Endothelial cell of umbilical vein (primary cell): ENCODE results near the gene EHD3.

Source experiments
- FOS ChIP-seq: IDR thresholded peaks from 2 replicates; pipeline ENCODE4 v1.6.1; 2011; ENCODE audit warnings: mild to moderate bottlenecking, low read length, moderate library complexity, borderline replicate concordance; ENCODE audit not compliant: insufficient read depth
- POLR2A ChIP-seq: IDR thresholded peaks from 2 replicates; pipeline ENCODE4 v1.6.1; 2012; ENCODE audit warnings: low read depth, mild to moderate bottlenecking, control low read depth, low read length
- TF ChIP-seq, protein P1 (sequence below), 2 donors: IDR thresholded peaks; 1 replicate in 1 of 2; 2 replicates in 1 of 2; pipeline ENCODE4 v1.5.1; 2011; ENCODE audit warnings: low read length in 2 of 2, mild to moderate bottlenecking in 2 of 2, moderate library complexity in 2 of 2, control low read depth in 1 of 2, inconsistent platforms in 1 of 2, low read depth in 1 of 2; ENCODE audit not compliant: insufficient read depth in 1 of 2; ENCODE audit errors: extremely low read depth in 1 of 2

DNA sequence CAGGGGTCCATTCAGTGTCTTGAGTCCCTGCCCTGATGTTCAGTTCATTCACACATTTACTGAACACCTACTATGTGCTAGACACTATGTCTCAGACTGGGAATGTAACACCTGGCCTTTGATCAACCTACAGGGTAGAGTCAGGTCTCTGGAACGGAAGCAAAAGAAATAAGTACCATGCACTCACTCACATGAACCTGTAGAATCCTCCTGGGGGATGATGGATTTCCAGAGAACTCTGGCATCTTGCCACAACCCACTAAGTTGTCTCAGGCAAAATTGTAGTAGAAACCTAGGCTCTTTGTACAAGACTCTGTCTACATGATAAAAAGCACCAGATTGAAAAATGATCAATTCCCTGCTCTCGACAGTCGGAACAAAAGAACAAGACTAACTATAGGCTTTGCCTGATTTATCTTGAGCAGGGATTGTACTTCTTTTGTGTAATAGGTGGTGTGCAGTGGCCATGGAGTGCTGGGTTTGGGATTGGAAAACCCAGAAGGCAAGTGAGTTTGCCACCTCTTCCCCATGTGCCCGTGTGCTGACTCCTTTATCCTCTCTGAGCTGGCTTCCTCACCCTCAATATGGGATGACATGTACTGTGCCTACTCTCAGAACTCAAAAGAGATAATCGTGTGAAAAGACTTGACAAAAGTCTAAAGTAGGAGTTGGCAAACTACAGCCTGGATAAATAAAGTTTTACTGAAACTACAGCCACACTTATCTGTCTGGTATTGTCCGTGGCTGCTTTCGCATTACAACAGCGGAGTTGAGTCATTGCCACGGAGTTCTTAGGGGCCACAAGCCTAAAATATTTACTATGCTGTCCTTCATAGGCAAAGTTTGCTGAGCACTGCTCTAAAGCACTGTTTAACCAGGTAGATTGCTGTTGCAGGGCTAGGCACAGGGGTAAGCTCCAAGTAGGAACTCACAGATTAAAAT, 21.0 kb upstream of the EHD3 start:
- TF ChIP-seq FOS (no peak), POLR2A (no peak)
- TF ChIP-seq, protein P1, sequence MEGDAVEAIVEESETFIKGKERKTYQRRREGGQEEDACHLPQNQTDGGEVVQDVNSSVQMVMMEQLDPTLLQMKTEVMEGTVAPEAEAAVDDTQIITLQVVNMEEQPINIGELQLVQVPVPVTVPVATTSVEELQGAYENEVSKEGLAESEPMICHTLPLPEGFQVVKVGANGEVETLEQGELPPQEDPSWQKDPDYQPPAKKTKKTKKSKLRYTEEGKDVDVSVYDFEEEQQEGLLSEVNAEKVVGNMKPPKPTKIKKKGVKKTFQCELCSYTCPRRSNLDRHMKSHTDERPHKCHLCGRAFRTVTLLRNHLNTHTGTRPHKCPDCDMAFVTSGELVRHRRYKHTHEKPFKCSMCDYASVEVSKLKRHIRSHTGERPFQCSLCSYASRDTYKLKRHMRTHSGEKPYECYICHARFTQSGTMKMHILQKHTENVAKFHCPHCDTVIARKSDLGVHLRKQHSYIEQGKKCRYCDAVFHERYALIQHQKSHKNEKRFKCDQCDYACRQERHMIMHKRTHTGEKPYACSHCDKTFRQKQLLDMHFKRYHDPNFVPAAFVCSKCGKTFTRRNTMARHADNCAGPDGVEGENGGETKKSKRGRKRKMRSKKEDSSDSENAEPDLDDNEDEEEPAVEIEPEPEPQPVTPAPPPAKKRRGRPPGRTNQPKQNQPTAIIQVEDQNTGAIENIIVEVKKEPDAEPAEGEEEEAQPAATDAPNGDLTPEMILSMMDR (IDR thresholded peaks at IDR 0.05; ENCODE audit: extremely low read depth in 1 of 2, insufficient read depth in 1 of 2, low read depth in 1 of 2, low read length in 2 of 2), result no peak
